ENCODE data around the gene CRIM1. TPM values are rescaled to one million over a fixed set of nuclear protein-coding genes. Genes with fewer than 3 reads are reported as not detected.

Gene CRIM1
- total and polyA plus RNA-seq, 7 donors = 3.0 to 148 (median 55.6) TPM

DNA sequence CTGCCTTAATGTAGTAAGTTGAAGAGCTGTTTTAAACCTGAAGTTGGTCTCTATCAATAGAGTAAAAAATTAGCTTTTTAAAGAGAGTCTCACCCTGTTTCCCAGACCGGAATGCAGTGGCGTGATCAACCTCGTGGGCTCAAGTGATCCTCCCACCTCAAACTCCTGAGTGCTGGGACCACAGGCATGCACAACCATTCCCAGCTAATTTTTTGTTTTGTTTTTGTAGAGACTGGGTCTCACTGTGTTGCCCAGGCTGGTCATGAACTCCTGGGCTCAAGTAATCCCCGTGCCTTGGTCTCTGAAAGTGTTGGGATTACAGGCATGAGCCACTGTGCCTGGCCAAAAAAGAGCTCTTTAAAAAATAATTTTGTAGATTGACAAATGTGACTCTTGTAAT, 40.3 kb downstream of the CRIM1 start:
- TF ChIP-seq EP300 (IDR thresholded peaks at IDR 0.05) (no peak), POLR2AphosphoS5 (IDR thresholded peaks at IDR 0.05) (no peak), POLR2A (IDR thresholded peaks at IDR 0.05) (no peak)
- TF ChIP-seq, protein P1, sequence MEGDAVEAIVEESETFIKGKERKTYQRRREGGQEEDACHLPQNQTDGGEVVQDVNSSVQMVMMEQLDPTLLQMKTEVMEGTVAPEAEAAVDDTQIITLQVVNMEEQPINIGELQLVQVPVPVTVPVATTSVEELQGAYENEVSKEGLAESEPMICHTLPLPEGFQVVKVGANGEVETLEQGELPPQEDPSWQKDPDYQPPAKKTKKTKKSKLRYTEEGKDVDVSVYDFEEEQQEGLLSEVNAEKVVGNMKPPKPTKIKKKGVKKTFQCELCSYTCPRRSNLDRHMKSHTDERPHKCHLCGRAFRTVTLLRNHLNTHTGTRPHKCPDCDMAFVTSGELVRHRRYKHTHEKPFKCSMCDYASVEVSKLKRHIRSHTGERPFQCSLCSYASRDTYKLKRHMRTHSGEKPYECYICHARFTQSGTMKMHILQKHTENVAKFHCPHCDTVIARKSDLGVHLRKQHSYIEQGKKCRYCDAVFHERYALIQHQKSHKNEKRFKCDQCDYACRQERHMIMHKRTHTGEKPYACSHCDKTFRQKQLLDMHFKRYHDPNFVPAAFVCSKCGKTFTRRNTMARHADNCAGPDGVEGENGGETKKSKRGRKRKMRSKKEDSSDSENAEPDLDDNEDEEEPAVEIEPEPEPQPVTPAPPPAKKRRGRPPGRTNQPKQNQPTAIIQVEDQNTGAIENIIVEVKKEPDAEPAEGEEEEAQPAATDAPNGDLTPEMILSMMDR (IDR thresholded peaks at IDR 0.05) = no peak
- no peak for DNase-seq
- WGBS, 2 donors = 91 to 92% methylated on average over 4 of the region's 4 CpGs
- peaks cover 0 to 51% (median 30%) of the 10 kb centered on the region in 4 donors for H3K4me1 ChIP-seq
- intact Hi-C loops (cut with DNase I) = loop anchor here (5.0 kb wide), 1 partner anchor 41 kb away; no protein-coding TSS in a partner anchor
- no peaks in the 10 kb centered on the region for H3K27me3 ChIP-seq
- H3K36me3 ChIP-seq = no peaks in the 10 kb centered on the region
- no peaks in the 10 kb centered on the region for H3K9me3 ChIP-seq
- H3K27ac ChIP-seq = peak overlapping the region in 2 of 4 donors; percentile 69 to 70
- H3K4me3 ChIP-seq = no peak overlapping the region

DNA sequence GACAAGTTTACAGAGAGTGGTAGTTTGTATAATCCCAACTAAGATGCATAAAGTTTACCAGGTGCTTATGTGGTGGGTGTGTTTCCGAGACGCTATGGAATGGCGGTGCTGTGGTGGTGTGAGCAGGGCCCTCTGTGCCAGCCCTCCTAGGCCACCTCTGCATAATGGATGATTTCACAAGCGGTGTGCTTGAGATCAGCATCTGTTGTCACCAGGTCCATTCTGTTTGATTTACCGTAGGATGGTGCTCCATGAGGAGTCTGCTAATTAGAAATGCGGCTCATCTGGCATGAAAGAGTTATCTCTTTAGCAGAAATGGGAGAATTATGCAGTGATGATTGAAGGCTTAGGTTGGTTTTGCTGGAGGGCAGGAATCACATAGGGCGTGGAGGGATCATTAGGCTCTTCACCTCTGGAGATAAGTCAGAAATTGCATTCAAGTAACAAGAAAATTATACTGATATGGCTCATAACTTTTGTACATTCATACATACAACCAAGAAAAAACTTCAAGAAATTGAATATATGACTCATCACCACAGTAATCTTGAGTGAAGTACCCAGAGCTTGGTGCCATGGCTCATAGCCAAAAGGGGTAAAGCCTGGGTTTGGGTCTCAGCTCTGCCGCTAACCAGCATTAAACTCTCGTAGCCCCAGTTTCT, 41.4 kb downstream of the CRIM1 start:
- intact Hi-C loops (cut with DNase I) = loop anchor here (5.0 kb wide), 1 partner anchor 40 kb away; no protein-coding TSS in a partner anchor
- no peak overlapping the region for H3K27ac ChIP-seq
- H3K4me3 ChIP-seq = no peak overlapping the region
- H3K36me3 ChIP-seq = no peaks in the 10 kb centered on the region
- H3K9me3 ChIP-seq = no peaks in the 10 kb centered on the region
- TF ChIP-seq POLR2AphosphoS5 (IDR thresholded peaks at IDR 0.05) (no peak), POLR2A (IDR thresholded peaks at IDR 0.05) (no peak), EP300 (IDR thresholded peaks at IDR 0.05) (no peak)
- TF ChIP-seq, protein P1 (IDR thresholded peaks at IDR 0.05) = no peak
- no peaks in the 10 kb centered on the region for H3K27me3 ChIP-seq
- 83 to 93% methylated on average over 9 of the region's 9 CpGs for WGBS, 2 donors
- DNase-seq = no peak
- H3K4me1 ChIP-seq = peaks cover 0 to 55% (median 32%) of the 10 kb centered on the region in 4 donors

DNA sequence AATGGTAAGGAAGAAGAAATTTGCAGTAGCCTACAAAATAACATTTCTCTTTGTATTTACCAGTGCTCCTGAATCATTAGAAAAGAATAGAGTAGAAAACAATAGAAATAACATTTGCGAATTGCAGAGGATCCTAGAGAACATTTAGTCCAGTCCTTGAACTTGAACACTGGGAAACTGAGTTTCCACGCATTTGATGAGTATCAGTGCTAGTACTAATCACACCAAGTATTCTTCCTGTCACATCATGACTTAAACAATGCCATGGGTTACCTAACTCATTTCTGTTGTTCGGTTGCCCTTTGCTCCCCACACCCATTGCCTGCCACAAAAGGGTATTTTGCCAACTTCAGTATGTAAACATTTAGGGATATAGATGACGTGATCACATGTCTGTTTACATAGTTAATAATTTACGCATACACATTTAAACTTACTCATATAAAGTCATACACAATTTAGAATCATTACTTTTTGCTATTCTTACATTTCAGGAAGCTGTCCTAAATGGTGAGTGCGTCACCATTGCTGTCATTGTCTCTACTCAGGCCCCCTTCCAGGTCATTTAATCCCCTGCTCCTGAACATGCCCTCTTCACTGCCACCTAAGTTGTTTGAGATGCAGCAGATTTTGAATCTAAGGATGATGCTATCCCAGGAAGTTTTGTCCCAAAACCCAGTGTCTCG, 42.3 kb downstream of the CRIM1 start:
- intact Hi-C loops (cut with DNase I) = loop anchor here (5.0 kb wide), 1 partner anchor 39 kb away; no protein-coding TSS in a partner anchor
- Histone ChIP-seq H3K4me3 (no peak overlapping the region), H3K36me3 (no peaks in the 10 kb centered on the region), H3K4me1 (peaks cover 0 to 54% (median 30%) of the 10 kb centered on the region in 4 donors), H3K27me3 (no peaks in the 10 kb centered on the region), H3K9me3 (no peaks in the 10 kb centered on the region), H3K27ac (no peak overlapping the region)
- no peak for DNase-seq
- WGBS, 2 donors = 21 to 74% methylated on average over 7 of the region's 7 CpGs
- no peak for TF ChIP-seq POLR2A (IDR thresholded peaks at IDR 0.05)
- no peak for TF ChIP-seq EP300 (IDR thresholded peaks at IDR 0.05)
- no peak for TF ChIP-seq POLR2AphosphoS5 (IDR thresholded peaks at IDR 0.05)
- TF ChIP-seq, protein P1 (IDR thresholded peaks at IDR 0.05) = no peak

DNA sequence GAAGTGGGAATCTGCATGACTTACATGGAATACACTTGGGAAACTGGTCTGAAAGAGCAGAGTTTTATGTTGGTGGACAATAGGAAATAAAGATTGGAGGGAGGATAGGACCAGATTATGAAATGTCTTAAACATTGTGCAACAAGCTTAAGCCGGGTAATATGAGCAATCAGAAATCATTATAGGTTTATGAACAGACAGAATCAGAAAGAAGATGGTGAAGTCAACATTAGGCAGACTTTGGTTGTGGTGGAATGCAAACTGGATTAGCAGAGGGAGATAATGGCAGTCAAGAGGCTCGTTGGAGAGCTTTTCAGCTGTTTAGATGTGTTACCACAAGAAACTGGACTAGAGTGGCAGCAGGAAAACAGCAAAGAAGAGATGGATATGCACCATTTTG, 43.5 kb downstream of the CRIM1 start:
- intact Hi-C loops (cut with DNase I) = loop anchor here (5.0 kb wide), 1 partner anchor 38 kb away; no protein-coding TSS in a partner anchor
- H3K4me3 ChIP-seq = no peak overlapping the region
- H3K9me3 ChIP-seq = no peaks in the 10 kb centered on the region
- DNase-seq = no peak
- no peaks in the 10 kb centered on the region for H3K36me3 ChIP-seq
- peaks cover 0 to 52% (median 27%) of the 10 kb centered on the region in 4 donors for H3K4me1 ChIP-seq
- TF ChIP-seq, protein P1 (IDR thresholded peaks at IDR 0.05) = no peak
- no peak for TF ChIP-seq POLR2AphosphoS5 (IDR thresholded peaks at IDR 0.05)
- no peak for TF ChIP-seq EP300 (IDR thresholded peaks at IDR 0.05)
- TF ChIP-seq POLR2A (IDR thresholded peaks at IDR 0.05) = no peak
- H3K27me3 ChIP-seq = no peaks in the 10 kb centered on the region
- no peak overlapping the region for H3K27ac ChIP-seq
- 75 to 81% methylated on average over 2 of the region's 2 CpGs for WGBS, 2 donors
